ENCODE results near the gene FBXL17.

Gene FBXL17

GRCh38 chr5:107887166-107887943 lies 494.5 kb downstream of the FBXL17 start:
- no peak for DNase-seq

GRCh38 chr5:107885601-107886000 lies 496.3 kb downstream of the FBXL17 start:
- DNase-seq, result no peak

GRCh38 chr5:107884871-107885270 lies 497.0 kb downstream of the FBXL17 start:
- DNase-seq, result no peak

DNA sequence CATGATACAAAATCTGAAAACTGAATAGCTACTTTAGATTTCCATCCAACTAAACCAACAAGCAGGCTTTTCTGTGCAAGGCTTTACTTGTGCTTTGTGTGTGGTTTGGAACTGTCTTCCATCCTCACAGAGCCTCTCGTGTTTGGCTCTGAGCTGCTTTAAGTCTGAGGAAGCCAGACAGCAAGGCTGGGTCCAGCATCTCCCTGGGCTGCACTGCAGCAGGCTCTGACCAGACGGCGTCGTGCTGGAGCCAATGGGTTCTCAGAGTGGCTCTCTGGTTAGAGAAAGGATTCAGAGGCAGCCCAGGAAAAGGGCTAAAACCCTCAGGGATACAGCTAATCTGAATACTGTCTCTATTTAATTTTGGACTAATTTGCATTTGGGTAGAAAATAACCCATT lies 503.2 kb downstream of the FBXL17 start:
- DNase-seq, result no peak

- DNase-seq, result no peak
These were observed 505.0 kb downstream of the FBXL17 start for GRCh38 chr5:107876906-107877305.

GRCh38 chr5:107876261-107876660 lies 505.6 kb downstream of the FBXL17 start:
- no peak for DNase-seq

GRCh38 chr5:107875833-107876232 lies 506.1 kb downstream of the FBXL17 start:
- no peak for DNase-seq

GRCh38 chr5:107874795-107875194 lies 507.1 kb downstream of the FBXL17 start:
- DNase-seq, result no peak

DNA sequence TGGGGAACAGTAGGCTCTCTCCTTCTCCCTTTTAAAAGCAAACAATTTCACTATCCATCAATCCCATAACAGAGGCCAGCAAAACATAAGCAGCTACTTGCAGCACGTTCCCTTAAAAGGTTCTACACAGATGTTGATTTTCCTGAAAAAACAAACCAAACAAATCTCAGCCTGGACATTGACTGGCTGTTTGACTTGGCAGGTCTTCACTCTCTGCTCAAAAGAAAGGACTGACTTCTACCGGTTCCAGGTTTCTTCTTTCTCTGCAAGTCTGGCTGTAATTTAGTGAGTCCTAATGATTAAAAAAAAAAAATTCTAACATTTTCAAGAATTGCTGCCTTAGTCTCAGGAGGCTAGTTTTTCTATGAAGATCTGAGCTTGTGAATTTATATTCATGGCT lies 508.0 kb downstream of the FBXL17 start:
- DNase-seq, result no peak

DNA sequence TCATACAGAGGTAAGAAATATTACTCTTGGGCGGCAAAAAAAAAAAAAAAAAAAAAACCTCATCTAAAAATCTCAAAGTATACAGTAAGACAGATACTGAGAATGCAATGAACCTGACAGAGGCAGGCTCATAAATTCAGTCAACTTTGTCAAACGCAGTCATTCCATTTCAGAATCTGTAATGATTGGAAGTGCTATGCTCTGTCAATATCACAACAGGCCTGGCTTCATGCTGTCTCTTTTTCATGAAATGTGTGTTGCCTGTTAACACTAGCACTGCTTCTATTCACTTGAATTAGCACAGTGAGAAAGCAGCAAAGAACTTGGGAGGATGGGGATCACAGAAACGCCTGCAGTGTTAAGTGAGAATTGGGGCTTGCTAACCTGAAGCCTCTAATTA lies 510.9 kb downstream of the FBXL17 start:
- DNase-seq, result no peak

GRCh38 chr5:107869438-107870115 lies 512.3 kb downstream of the FBXL17 start:
- DNase-seq, result no peak

DNA sequence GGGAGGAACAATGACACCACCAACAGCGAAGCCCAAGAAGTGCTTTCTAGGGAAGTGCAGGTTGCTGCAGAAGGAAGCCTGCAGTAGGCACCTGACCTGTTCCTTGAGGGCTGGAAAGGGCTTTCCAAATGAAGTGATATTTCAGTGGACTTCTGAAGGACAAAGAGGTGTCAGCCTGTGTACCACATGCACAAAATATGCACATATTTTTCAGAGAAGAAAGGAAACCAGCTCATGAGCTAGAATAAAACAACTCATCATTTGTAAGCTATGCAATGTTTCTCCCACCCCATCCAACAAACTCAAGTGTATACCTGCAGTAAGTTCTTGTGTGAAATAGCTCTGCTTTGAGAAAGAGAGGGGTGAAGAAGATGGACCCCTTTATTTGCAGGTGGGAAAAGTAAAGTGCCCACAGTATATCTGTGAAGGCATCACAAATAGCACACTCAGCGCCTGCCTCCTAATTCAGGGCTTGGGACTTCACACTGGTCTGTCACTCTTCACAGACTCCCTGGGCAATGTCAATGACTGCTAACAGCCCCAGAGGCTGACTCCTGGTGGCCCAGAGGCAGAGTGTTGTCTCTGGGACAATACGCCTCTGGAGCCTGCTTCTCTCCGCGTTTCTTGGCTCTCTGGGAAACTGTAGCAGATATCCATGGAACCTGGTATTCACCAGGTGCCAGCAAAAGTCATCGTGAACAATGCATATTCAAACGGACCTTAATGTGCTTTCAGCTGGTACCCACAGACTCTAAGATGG lies 513.1 kb downstream of the FBXL17 start:
- DNase-seq, result no peak

DNA sequence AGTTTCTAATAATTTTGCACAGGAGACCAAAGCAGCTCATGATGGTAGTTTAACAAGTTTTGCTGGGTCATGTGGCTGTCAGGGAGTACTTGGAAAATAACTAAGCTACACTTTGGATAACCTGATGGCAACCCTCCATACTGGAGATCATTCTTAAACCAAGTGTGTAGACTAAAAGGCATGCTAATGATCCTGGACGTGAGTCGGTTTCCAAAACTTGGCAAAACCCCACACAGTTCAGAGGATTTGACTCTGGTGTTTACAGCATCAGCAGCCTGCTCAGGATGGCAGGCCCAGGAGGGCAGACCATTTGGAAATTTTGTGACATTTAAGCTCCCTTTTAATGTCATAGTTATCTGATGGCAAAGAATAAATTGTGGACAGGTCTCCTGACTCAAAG lies 514.6 kb downstream of the FBXL17 start:
- no peak for DNase-seq

- no peak for DNase-seq
These were observed 517.1 kb downstream of the FBXL17 start for GRCh38 chr5:107864793-107865192.

DNA sequence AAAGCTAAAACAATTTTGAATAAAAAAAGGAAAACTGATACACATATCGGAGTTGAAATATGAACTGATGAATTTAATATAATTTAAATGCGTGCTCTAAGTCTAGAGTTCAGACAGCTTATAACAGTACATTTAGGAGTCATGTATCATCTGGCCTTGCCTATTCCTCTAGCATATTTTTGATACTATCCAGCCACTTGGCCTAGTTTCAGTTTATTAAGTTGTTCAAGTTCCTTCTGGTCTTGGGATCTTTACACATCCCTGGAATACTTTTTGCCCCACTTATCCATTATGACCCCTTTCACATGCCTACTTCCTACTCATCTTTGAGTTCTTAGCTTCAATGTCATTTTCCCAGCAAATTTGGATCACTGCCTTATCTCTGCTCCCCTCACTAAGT lies 518.8 kb downstream of the FBXL17 start:
- DNase-seq, result no peak

DNA sequence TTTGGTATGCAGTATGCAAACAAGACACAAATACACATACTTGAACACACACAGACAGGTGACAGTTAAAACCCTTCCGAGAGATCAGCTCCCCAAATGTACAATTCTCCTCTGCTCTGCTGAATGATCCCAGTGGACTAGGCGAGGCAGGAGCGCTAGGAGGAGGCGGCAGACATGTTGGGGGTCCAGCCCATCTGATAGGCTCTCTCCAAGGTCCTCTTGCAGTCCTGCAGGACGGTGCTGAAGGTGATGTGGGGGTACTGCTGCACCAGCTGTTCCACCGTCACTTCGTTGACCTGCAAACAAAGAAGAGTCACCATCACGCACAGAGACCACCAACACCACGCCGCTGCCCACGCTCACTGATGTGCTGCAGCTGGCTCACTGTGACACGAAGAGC lies 520.3 kb downstream of the FBXL17 start:
- no peak for DNase-seq

DNA sequence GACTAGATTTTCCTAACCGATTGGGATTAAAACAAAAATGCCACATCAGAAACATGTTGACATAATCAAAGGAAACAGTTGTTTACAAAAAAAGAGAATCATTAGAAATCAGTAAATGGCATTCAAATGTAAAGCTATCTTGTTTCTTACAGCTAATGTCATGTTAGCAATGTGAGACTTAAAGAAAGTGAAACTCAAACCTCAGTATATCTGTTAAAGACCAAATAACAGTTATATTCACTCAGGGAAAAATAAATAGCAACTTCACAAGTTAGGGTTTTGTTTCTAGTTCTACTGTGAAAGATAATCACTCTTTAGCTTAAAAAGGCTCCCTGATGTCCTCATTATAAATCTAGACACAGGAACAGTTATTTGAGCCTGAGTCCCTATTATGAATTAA lies 521.9 kb downstream of the FBXL17 start:
- DNase-seq, result no peak

DNA sequence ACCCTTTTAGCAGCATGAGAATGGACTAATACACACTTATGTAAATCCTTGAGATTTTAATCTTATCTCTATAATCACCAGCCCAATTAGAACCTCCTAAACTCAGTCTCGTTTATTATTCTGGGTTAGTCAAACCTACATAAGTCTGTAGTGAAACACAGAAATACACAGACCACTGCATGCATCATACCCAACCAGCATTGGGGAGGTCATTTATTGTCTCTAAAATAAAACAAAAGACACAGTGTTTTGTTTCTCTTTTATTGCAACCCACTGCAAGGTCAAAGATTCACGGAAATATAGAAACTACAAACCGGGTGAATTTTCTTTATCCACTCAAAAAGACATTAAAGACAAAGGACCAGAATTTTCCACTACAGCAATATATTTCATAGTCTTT lies 523.1 kb downstream of the FBXL17 start:
- no peak for DNase-seq

- no peak for DNase-seq
These were observed 523.6 kb downstream of the FBXL17 start for GRCh38 chr5:107858324-107858723.

DNA sequence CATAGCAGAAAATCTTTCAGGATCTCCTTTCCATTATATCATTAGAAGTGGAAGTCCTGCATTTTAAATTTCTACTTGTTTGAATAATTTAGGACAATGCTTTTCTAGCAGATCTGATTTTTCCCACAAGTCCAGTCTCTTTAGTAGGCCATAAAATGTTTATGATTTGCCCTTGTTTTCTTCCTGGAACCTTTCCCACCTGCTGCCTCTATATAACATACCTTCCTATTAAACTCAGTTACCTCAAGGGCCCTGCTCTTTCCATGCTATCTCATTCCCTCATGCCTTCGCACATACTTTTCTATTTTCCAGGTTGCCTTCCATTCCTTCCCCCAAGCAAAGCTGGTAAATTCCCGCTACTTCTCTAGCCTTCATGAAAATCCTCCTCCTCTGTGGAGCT lies 524.1 kb downstream of the FBXL17 start:
- DNase-seq, result no peak

- DNase-seq, result no peak
These were observed 526.7 kb downstream of the FBXL17 start for GRCh38 chr5:107855171-107855570.

- no peak for DNase-seq
These were observed 528.2 kb downstream of the FBXL17 start for GRCh38 chr5:107853696-107854095.

- no peak for DNase-seq
These were observed 528.9 kb downstream of the FBXL17 start for GRCh38 chr5:107853031-107853430.

DNA sequence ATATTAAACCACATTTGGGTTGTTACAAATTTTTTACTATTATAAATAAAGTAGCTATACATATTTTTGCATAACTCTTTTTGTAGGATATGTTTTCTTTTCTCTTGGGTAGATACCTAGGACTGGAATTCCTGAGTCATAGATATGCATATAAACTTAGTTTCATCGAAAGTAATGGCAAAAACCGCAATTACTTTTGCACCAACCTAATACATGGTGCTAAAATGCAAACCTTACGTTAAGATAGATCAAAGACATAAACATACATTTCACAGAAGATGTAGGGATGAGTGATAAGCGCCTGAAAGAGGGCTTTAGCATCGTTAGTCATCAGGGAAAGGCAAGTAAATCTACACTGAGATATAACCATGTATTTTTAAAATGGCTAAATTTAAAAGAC lies 532.8 kb downstream of the FBXL17 start:
- no peak for DNase-seq
